CD14-positive monocyte (primary cell): ENCODE measurements around the gene CCDC88A. TPM values are rescaled to one million over a fixed set of nuclear protein-coding genes. Genes with fewer than 3 reads are reported as not detected.

Source experiments
- DNase-seq, 3 donors: peaks; one replicate each; pipeline ENCODE4 v3.0.0-alpha.2; 2011 to 2022
- H2AFZ ChIP-seq: 2 replicates; pipeline ENCODE4 v1.6.0; 2012; ENCODE audit warnings: mild to moderate bottlenecking, low read depth, low read length, inconsistent platforms; ENCODE audit not compliant: insufficient read depth, poor library complexity, severe bottlenecking
- H3K27ac ChIP-seq, 2 donors: 1 replicate in 1 of 2; 2 replicates in 1 of 2; pipeline ENCODE4 v1.5.1; 2012 to 2013; ENCODE audit warnings: low read length in 2 of 2, control low read depth in 1 of 2, inconsistent platforms in 1 of 2, low read depth in 1 of 2, mild to moderate bottlenecking in 1 of 2
- H3K27me3 ChIP-seq, 2 donors: one replicate each; pipeline versions ENCODE4 v1.6.0 to v1.6.1; 2011 to 2013; ENCODE audit warnings: low read length in 2 of 2; ENCODE audit not compliant: control insufficient read depth in 2 of 2, insufficient read depth in 2 of 2
- H3K36me3 ChIP-seq, 2 donors: replicated peaks in 1 of 2; 1 replicate in 1 of 2; 2 replicates in 1 of 2; pipeline versions ENCODE4 v1.5.1 to v1.6.1; 2012 to 2013; ENCODE audit warnings: low read length in 2 of 2, control low read depth in 1 of 2, inconsistent platforms in 1 of 2, mild to moderate bottlenecking in 1 of 2; ENCODE audit not compliant: insufficient read depth in 2 of 2, control insufficient read depth in 1 of 2
- H3K4me1 ChIP-seq, 2 donors: 1 replicate in 1 of 2; 2 replicates in 1 of 2; pipeline versions ENCODE4 v1.5.1 to v1.6.1; 2012 to 2013; ENCODE audit warnings: low read length in 2 of 2, control low read depth in 1 of 2, inconsistent platforms in 1 of 2, mild to moderate bottlenecking in 1 of 2, moderate library complexity in 1 of 2; ENCODE audit not compliant: insufficient read depth in 2 of 2, control insufficient read depth in 1 of 2
- H3K4me2 ChIP-seq: replicated peaks from 2 replicates; pipeline ENCODE3; 2012; ENCODE audit warnings: low read length, moderate library complexity, mild to moderate bottlenecking; ENCODE audit not compliant: poor library complexity, severe bottlenecking; ENCODE audit errors: extremely low read depth
- H3K4me3 ChIP-seq, 3 experiments: fragments of 200-600 bp in 1 of 3; sonication (generic) in 1 of 3; replicated peaks in 1 of 3; 1 replicate in 2 of 3; 2 replicates in 1 of 3; pipeline ENCODE4 v1.5.1; 2011 to 2013; ENCODE audit warnings: low read length in 3 of 3, mild to moderate bottlenecking in 3 of 3, control low read depth in 2 of 3, low read depth in 2 of 3, inconsistent platforms in 1 of 3, moderate library complexity in 1 of 3
- H3K79me2 ChIP-seq: 2 replicates; pipeline ENCODE4 v1.6.0; 2012; ENCODE audit warnings: mild to moderate bottlenecking, control low read depth, inconsistent platforms, low read length, moderate library complexity; ENCODE audit not compliant: insufficient read depth
- H3K9ac ChIP-seq: 2 replicates; pipeline ENCODE4 v1.6.0; 2017; ENCODE audit warnings: low read length, mild to moderate bottlenecking; ENCODE audit not compliant: insufficient read depth, poor library complexity, severe bottlenecking
- H3K9me3 ChIP-seq, 2 donors: replicated peaks in 1 of 2; 1 replicate in 1 of 2; 2 replicates in 1 of 2; pipeline versions ENCODE4 v1.5.1 to v1.6.1; 2012 to 2013; ENCODE audit warnings: low read length in 2 of 2, control low read depth in 1 of 2; ENCODE audit not compliant: control insufficient read depth in 1 of 2, insufficient read depth in 1 of 2
- H4K20me1 ChIP-seq: 2 replicates; pipeline ENCODE4 v1.6.0; 2012; ENCODE audit warnings: mild to moderate bottlenecking, low read length, control low read depth, moderate library complexity; ENCODE audit not compliant: insufficient read depth
- H3K27ac Mint-ChIP-seq, 7 donors: one replicate each; pipeline ENCODE4 v1.8.0; 2020; ENCODE audit warnings: mild to moderate bottlenecking in 7 of 7, mixed read lengths in 7 of 7, moderate library complexity in 6 of 7, inconsistent platforms in 2 of 7
- H3K27me3 Mint-ChIP-seq, 3 donors: one replicate each; pipeline ENCODE4 v1.8.0; 2021 to 2022; ENCODE audit warnings: low read depth in 3 of 3, mild to moderate bottlenecking in 3 of 3, mixed read lengths in 3 of 3, moderate library complexity in 3 of 3, inconsistent platforms in 1 of 3
- H3K36me3 Mint-ChIP-seq, 2 donors: one replicate each; pipeline ENCODE4 v1.8.0; 2020; ENCODE audit warnings: mixed read lengths in 2 of 2, inconsistent platforms in 1 of 2, mild to moderate bottlenecking in 1 of 2
- H3K4me1 Mint-ChIP-seq: one replicate; pipeline ENCODE4 v1.8.0; 2020; ENCODE audit warnings: mild to moderate bottlenecking, mixed read lengths
- H3K4me3 Mint-ChIP-seq, 2 donors: one replicate each; pipeline ENCODE4 v1.8.0; 2020; ENCODE audit warnings: mild to moderate bottlenecking in 2 of 2, mixed read lengths in 2 of 2, moderate library complexity in 1 of 2
- H3K9me3 Mint-ChIP-seq, 7 donors: one replicate each; pipeline ENCODE4 v1.8.0; 2020 to 2022; ENCODE audit warnings: mixed read lengths in 7 of 7, mild to moderate bottlenecking in 6 of 7, moderate library complexity in 6 of 7, inconsistent platforms in 2 of 7
- WGBS: methylation state at CpG from one replicate; pipeline ENCODE4 v1.1.5; 2013; ENCODE audit warnings: missing lambda C conversion rate; ENCODE audit not compliant: insufficient coverage; 5-methylcytosine and 5-hydroxymethylcytosine counted together
- intact Hi-C, 2 donors: fragments of 100-400 bp; cut with micrococcal nuclease; formaldehyde crosslinking; loops; one replicate each; pipeline versions ENCODE4 v1.15.0 to v1.15.1; 2023
- polyA plus RNA-seq, 3 donors: library from polyadenylated mRNA; depleted of rRNA in 1 of 3; unstranded in 2 of 3; stranded (reverse) in 1 of 3; fragments of 300-500 nt in 2 of 3; fragments of >200 nt in 1 of 3; fragmentation: Illumina TruSeq in 2 of 3; gene quantifications; 1 replicate in 2 of 3; 2 replicates in 1 of 3; pipeline ENCODE4 v1.2.3, GENCODE V29; 2012 to 2021
- TF ChIP-seq, protein P1 (sequence below): fragments of 200-600 bp; IDR thresholded peaks from one replicate; pipeline ENCODE4 v1.8.0; 2022; ENCODE audit warnings: antibody characterized with exemption, mild to moderate bottlenecking

The CCDC88A gene
- polyA plus RNA-seq, 3 donors: 9.9 to 57.1 (median 17.9) TPM

DNA sequence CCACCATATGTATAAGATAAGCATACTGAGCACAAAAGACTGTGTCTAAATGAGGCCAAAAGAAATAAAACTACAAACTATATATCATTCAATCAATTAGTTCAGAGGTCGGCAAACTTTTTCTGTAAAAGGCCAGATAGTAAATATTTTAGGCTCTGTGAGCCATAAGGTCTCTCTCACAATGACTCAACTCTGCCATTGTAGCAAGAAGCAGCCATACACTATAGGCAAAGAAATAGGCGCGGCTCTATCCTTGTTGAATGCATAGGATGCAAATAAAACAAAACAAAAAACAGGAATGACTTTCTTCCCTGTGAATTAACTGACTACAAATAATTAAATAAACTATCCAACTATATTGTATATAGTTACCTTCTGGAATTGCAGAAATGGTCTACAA is 8.6 kb upstream of the CCDC88A start:
- Histone ChIP-seq H3K4me3 (no peak overlapping the region), H3K9me3 (no peaks in the 10 kb centered on the region), H3K36me3 (no peaks in the 10 kb centered on the region), H3K27me3 (no peaks in the 10 kb centered on the region), H3K4me1 (peaks cover 28 to 32% of the 10 kb centered on the region in 2 donors), H3K27ac (no peak overlapping the region), H4K20me1 (no peaks in the 10 kb centered on the region), H3K79me2 (no peaks in the 10 kb centered on the region), H3K4me2 (no peak overlapping the region), H3K9ac (no peak overlapping the region), H2AFZ (no peak overlapping the region)
- Mint-ChIP-seq H3K36me3 (no peaks in the 10 kb centered on the region), H3K9me3 (no peaks in the 10 kb centered on the region), H3K27me3 (peaks cover 0 to 6% (median 2%) of the 10 kb centered on the region in 3 donors), H3K4me1 (peaks cover 38% of the 10 kb centered on the region), H3K4me3 (no peak overlapping the region), H3K27ac (no peak overlapping the region)
- TF ChIP-seq, protein P1, sequence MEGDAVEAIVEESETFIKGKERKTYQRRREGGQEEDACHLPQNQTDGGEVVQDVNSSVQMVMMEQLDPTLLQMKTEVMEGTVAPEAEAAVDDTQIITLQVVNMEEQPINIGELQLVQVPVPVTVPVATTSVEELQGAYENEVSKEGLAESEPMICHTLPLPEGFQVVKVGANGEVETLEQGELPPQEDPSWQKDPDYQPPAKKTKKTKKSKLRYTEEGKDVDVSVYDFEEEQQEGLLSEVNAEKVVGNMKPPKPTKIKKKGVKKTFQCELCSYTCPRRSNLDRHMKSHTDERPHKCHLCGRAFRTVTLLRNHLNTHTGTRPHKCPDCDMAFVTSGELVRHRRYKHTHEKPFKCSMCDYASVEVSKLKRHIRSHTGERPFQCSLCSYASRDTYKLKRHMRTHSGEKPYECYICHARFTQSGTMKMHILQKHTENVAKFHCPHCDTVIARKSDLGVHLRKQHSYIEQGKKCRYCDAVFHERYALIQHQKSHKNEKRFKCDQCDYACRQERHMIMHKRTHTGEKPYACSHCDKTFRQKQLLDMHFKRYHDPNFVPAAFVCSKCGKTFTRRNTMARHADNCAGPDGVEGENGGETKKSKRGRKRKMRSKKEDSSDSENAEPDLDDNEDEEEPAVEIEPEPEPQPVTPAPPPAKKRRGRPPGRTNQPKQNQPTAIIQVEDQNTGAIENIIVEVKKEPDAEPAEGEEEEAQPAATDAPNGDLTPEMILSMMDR: no peak
- no CpG with 5 or more reads among the region's 3 CpGs for WGBS
- intact Hi-C loops: no loop called here
- no peak for DNase-seq

DNA sequence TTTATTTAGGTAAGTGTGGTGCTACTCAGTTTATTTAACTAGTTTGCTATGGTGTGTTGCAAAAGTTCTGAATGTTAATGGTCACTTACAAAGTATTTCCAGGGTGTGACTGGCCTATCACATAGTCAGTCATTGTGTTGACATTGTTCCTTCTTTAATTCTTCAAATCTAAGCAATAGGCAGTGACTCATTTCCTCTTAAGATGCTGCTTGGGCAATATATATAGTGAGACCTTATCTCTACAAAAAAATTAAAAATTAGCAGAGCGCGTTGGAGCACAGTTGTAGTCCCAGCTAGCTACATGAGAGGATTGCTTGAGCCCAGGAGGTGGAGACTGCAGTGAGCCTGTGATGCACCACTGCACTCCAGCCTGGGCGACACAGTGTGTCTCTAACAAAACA is 5.8 kb upstream of the CCDC88A start:
- 0% methylated on average over 2 of the region's 3 CpGs for WGBS
- Histone ChIP-seq H4K20me1 (no peaks in the 10 kb centered on the region), H3K4me2 (peak overlapping the region; percentile 75), H3K4me1 (peaks cover 46 to 56% of the 10 kb centered on the region in 2 donors), H3K4me3 (peak overlapping the region in 2 of 3 experiments; percentile 21 to 63), H3K9me3 (no peaks in the 10 kb centered on the region), H3K27ac (peak overlapping the region; percentile 42 to 86), H3K36me3 (no peaks in the 10 kb centered on the region), H2AFZ (peak overlapping the region; percentile 39), H3K27me3 (no peaks in the 10 kb centered on the region), H3K79me2 (peaks cover 9% of the 10 kb centered on the region), H3K9ac (no peak overlapping the region)
- Mint-ChIP-seq H3K4me1 (peaks cover 55% of the 10 kb centered on the region), H3K4me3 (peak overlapping the region; percentile 66 to 87), H3K9me3 (no peaks in the 10 kb centered on the region), H3K27me3 (peaks cover 0 to 3% (median 2%) of the 10 kb centered on the region in 3 donors), H3K27ac (peak overlapping the region; percentile 86 to 96 (median 93)), H3K36me3 (no peaks in the 10 kb centered on the region)
- intact Hi-C loops: no loop called here
- TF ChIP-seq, protein P1: no peak
- peak; percentile 70 to 94 (median 85) for DNase-seq
